ENCODE results near the gene ESR1.

Gene ESR1

DNA sequence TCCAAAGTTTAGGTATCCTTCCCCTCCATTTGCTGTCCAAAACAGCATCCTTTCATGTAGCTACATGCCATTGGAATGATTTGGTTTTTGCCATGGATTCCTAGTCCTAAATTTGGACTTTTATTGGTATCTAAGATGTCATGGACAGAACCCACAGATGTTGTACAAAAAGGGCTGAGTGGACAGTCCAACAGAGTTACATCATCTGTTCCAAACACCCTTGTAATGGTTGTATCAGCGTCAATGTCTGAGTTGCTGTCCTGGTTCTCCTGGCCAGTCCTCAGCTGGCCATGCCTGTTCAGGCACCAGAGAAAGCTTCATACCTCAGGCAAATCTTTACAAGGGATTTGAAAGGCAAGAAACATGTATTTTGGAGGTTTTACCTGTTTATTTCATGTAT is 191.3 kb downstream of the ESR1 start:
- Histone ChIP-seq H3K4me3 (ENCODE audit: low read depth in 1 of 2, low read length in 2 of 2) (no peak overlapping the region), H3K27me3 (ENCODE audit: control insufficient read depth in 1 of 2, insufficient read depth in 2 of 2, low read length in 2 of 2) (no peaks in the 10 kb centered on the region), H3K4me1 (ENCODE audit: insufficient read depth, low read length) (no peaks in the 10 kb centered on the region), H3K9me3 (ENCODE audit: low read length) (no peaks in the 10 kb centered on the region), H3K9ac (ENCODE audit: low read length) (no peak overlapping the region), H3K27ac (ENCODE audit: low read depth, low read length) (no peak overlapping the region), H3K36me3 (ENCODE audit: insufficient read depth, low read length) (no peaks in the 10 kb centered on the region)

DNA sequence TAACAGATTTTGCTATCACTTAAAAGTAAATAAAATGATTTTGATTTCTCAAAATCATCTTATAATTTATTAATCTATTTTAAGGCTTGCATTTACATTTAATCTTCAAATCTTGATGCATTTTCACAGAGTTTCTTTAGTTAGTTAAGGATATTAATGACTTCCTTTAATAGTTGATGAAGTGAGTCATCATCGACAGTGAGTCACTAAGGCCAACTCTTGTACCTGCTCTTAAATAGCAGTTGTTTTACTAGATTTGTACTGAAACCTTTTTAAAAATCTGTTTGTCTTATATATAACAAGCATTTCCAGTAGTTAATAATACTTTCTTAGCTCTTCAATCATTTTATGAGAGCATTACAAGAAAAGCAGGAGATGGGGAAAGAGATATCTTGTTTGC is 191.7 kb downstream of the ESR1 start:
- H3K4me1 ChIP-seq (ENCODE audit: insufficient read depth, low read length), result no peaks in the 10 kb centered on the region
- H3K9ac ChIP-seq (ENCODE audit: low read length), result no peak overlapping the region
- H3K4me3 ChIP-seq (ENCODE audit: low read depth in 1 of 2, low read length in 2 of 2), result no peak overlapping the region
- no peaks in the 10 kb centered on the region for H3K27me3 ChIP-seq (ENCODE audit: control insufficient read depth in 1 of 2, insufficient read depth in 2 of 2, low read length in 2 of 2)
- H3K27ac ChIP-seq (ENCODE audit: low read depth, low read length), result no peak overlapping the region
- H3K36me3 ChIP-seq (ENCODE audit: insufficient read depth, low read length), result no peaks in the 10 kb centered on the region
- H3K9me3 ChIP-seq (ENCODE audit: low read length), result no peaks in the 10 kb centered on the region

DNA sequence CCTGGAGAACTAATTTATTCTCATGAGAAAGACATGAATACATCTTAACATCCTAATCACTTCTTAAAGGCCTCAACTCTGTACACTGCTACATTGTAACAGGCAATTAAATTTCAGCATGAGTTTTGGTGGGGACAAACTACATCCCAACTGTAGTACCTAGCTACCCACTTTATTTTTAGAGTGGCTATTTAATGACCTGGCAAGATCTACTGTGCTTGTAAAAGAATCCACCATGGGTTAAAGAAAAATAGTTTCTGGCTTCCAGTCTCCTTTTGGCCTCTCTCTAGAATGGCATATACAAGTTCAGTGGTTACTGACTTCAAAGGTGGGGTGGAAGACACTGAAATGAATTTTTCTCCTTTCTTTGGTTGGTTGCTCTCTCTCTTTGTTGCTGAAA is 193.9 kb downstream of the ESR1 start:
- no peak overlapping the region for H3K9ac ChIP-seq (ENCODE audit: low read length)
- no peaks in the 10 kb centered on the region for H3K27me3 ChIP-seq (ENCODE audit: control insufficient read depth in 1 of 2, insufficient read depth in 2 of 2, low read length in 2 of 2)
- H3K4me3 ChIP-seq (ENCODE audit: low read depth in 1 of 2, low read length in 2 of 2), result no peak overlapping the region
- no peaks in the 10 kb centered on the region for H3K36me3 ChIP-seq (ENCODE audit: insufficient read depth, low read length)
- H3K4me1 ChIP-seq (ENCODE audit: insufficient read depth, low read length), result no peaks in the 10 kb centered on the region
- no peaks in the 10 kb centered on the region for H3K9me3 ChIP-seq (ENCODE audit: low read length)
- no peak overlapping the region for H3K27ac ChIP-seq (ENCODE audit: low read depth, low read length)

DNA sequence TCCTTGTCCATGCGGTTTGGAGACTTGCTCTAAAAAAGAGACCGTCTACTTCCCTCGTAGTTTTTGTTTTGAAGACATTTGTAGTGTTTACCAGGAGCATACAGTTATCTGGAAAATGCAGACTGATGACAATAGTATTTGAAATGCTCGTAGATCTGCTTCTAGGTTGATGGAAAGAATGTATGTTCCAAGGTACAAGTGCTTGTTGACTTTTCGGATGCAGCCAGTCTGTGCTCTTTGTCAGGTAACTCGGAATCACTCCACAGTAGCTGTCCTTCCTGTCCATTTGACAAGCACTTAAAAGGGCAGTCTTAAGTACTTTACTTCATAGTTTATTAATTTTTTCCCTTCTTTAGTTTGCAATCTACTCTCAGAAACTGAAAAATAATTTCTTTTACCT is 194.8 kb downstream of the ESR1 start:
- Histone ChIP-seq H3K9me3 (ENCODE audit: low read length) (no peaks in the 10 kb centered on the region), H3K27me3 (ENCODE audit: control insufficient read depth in 1 of 2, insufficient read depth in 2 of 2, low read length in 2 of 2) (no peaks in the 10 kb centered on the region), H3K9ac (ENCODE audit: low read length) (no peak overlapping the region), H3K36me3 (ENCODE audit: insufficient read depth, low read length) (no peaks in the 10 kb centered on the region), H3K27ac (ENCODE audit: low read depth, low read length) (no peak overlapping the region), H3K4me1 (ENCODE audit: insufficient read depth, low read length) (no peaks in the 10 kb centered on the region), H3K4me3 (ENCODE audit: low read depth in 1 of 2, low read length in 2 of 2) (no peak overlapping the region)

DNA sequence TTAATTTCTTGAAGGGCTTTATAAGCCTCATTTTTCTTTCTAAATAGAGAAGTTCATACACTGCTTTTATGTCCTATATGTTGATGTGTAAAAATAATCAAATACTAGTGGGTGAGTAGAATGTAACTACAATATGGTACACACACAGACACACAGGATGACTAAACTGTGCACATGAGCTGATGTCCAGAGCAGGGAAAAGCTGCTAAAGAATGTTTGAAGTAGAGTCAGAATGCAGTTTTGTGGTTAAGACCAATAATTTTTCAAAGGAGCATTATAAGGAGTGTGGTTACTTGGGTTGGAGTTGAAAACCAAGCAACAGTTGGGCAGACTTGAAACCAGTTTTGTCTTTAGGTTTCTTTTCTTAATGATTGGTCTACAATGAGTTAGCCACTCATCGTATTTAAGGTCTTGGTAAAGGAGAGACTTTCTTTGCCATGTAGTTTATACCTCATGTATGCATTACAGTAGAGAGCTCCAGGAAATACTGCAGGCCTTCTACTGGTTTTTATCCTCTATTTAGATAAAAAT is 196.6 kb downstream of the ESR1 start:
- H3K9ac ChIP-seq (ENCODE audit: low read length), result no peak overlapping the region
- H3K9me3 ChIP-seq (ENCODE audit: low read length), result no peaks in the 10 kb centered on the region
- H3K4me1 ChIP-seq (ENCODE audit: insufficient read depth, low read length), result no peaks in the 10 kb centered on the region
- H3K4me3 ChIP-seq (ENCODE audit: low read depth in 1 of 2, low read length in 2 of 2), result no peak overlapping the region
- no peaks in the 10 kb centered on the region for H3K36me3 ChIP-seq (ENCODE audit: insufficient read depth, low read length)
- H3K27ac ChIP-seq (ENCODE audit: low read depth, low read length), result no peak overlapping the region
- H3K27me3 ChIP-seq (ENCODE audit: control insufficient read depth in 1 of 2, insufficient read depth in 2 of 2, low read length in 2 of 2), result no peaks in the 10 kb centered on the region

DNA sequence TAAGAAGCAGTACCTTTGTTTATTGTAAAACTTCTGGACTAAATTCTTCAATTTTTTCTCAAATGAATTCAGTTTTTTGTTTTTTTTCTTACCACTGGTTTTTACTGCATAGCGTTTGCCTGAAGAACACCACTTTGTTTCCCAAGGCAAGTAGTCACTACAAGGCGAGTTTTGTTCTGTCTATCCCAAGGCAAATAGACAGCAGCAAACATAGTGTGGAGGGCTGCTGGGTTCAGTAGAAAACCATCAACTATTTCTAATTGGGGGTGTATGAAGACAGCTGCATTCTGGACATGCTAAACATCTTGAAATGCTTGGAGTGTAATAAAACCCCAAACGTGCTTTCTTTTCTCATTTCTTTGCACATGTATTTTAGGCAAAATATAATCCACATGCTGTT is 197.4 kb downstream of the ESR1 start:
- H3K27me3 ChIP-seq (ENCODE audit: control insufficient read depth in 1 of 2, insufficient read depth in 2 of 2, low read length in 2 of 2), result no peaks in the 10 kb centered on the region
- no peaks in the 10 kb centered on the region for H3K36me3 ChIP-seq (ENCODE audit: insufficient read depth, low read length)
- H3K4me1 ChIP-seq (ENCODE audit: insufficient read depth, low read length), result no peaks in the 10 kb centered on the region
- no peak overlapping the region for H3K4me3 ChIP-seq (ENCODE audit: low read depth in 1 of 2, low read length in 2 of 2)
- H3K9me3 ChIP-seq (ENCODE audit: low read length), result no peaks in the 10 kb centered on the region
- no peak overlapping the region for H3K27ac ChIP-seq (ENCODE audit: low read depth, low read length)
- H3K9ac ChIP-seq (ENCODE audit: low read length), result no peak overlapping the region

DNA sequence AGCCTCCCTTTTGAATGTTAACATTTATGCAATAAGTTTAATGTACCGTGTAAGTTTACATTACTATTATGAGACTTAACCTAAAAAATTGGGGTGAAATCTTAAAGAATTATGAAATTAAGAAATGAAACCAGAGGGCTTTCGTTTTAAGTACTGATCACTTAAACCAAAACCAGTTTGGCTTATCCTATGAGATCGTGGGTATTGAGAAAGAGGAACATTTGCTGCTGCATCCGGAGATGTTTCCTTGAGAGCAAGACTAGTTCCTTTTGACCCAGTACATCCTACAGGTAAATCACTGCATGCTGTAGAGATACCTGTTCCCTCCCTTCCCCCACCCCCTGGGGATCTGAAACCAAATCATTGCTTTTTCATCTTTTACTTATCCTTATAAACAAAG is 201.3 kb downstream of the ESR1 start:
- Histone ChIP-seq H3K4me1 (ENCODE audit: insufficient read depth, low read length) (no peaks in the 10 kb centered on the region), H3K27me3 (ENCODE audit: control insufficient read depth in 1 of 2, insufficient read depth in 2 of 2, low read length in 2 of 2) (no peaks in the 10 kb centered on the region), H3K9me3 (ENCODE audit: low read length) (no peaks in the 10 kb centered on the region), H3K9ac (ENCODE audit: low read length) (no peak overlapping the region), H3K4me3 (ENCODE audit: low read depth in 1 of 2, low read length in 2 of 2) (no peak overlapping the region), H3K27ac (ENCODE audit: low read depth, low read length) (no peak overlapping the region), H3K36me3 (ENCODE audit: insufficient read depth, low read length) (no peaks in the 10 kb centered on the region)

DNA sequence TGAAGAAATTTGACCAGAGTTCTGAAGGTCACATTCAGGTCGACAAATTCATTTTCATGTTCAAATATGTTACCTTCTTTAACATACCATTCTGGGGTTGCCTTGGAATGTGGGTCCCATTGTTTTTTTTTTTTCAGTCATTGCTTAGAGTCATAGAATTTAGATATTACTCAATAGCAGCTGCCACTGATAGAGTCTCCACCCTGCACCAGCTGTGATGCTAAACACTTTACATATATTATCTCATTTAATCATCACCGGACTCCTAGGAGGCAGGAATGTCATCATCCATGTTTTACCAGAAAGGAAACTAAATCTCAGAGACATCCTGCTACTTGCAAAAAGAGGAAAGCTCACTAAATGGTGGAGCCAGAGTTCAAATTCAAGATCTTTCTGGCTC is 204.7 kb downstream of the ESR1 start:
- Histone ChIP-seq H3K36me3 (ENCODE audit: insufficient read depth, low read length) (no peaks in the 10 kb centered on the region), H3K4me3 (ENCODE audit: low read depth in 1 of 2, low read length in 2 of 2) (no peak overlapping the region), H3K27ac (ENCODE audit: low read depth, low read length) (no peak overlapping the region), H3K4me1 (ENCODE audit: insufficient read depth, low read length) (no peaks in the 10 kb centered on the region), H3K27me3 (ENCODE audit: control insufficient read depth in 1 of 2, insufficient read depth in 2 of 2, low read length in 2 of 2) (no peaks in the 10 kb centered on the region), H3K9me3 (ENCODE audit: low read length) (no peaks in the 10 kb centered on the region), H3K9ac (ENCODE audit: low read length) (no peak overlapping the region)

DNA sequence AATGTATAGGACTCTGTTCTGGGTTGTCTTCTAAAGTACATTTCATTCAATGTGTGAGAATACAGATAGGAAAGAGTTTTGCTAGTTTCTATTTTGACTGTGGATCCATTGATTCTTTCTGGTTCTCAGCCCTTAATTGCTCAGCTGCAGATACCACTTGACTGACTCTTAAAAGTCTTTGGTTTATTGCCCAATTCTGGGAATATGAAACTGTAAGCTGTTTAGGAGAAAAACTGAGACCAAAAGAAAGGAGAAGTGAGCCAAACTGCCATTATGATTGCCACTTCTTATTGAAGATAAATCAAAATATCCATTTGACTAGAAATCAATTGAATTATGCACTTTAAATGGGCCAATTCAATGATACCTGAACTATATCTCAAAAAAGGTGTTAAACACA is 211.4 kb downstream of the ESR1 start:
- no peaks in the 10 kb centered on the region for H3K36me3 ChIP-seq (ENCODE audit: insufficient read depth, low read length)
- no peaks in the 10 kb centered on the region for H3K4me1 ChIP-seq (ENCODE audit: insufficient read depth, low read length)
- no peak overlapping the region for H3K27ac ChIP-seq (ENCODE audit: low read depth, low read length)
- no peak overlapping the region for H3K4me3 ChIP-seq (ENCODE audit: low read depth in 1 of 2, low read length in 2 of 2)
- H3K9me3 ChIP-seq (ENCODE audit: low read length), result no peaks in the 10 kb centered on the region
- H3K27me3 ChIP-seq (ENCODE audit: control insufficient read depth in 1 of 2, insufficient read depth in 2 of 2, low read length in 2 of 2), result no peaks in the 10 kb centered on the region
- no peak overlapping the region for H3K9ac ChIP-seq (ENCODE audit: low read length)

DNA sequence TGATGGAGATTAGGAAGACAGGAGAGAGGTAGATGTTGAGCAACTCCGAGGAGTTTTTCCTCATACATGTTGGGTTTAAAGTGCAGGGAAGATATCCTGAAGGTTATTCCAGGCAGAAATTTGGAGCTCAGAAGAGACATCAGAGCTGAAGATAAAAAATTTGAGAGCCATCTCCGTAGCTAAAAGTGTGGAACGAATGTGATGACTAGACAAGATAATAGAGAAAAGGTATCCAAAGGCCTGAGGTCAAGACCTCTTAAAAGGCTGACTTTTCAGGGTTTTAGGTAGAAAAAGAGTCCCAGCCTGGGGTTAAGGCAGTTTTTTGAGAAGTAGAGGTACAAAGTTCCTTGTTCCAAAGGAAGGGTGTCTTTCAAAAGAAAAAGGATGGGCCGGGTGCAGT is 214.8 kb downstream of the ESR1 start:
- no peaks in the 10 kb centered on the region for H3K4me1 ChIP-seq (ENCODE audit: insufficient read depth, low read length)
- no peaks in the 10 kb centered on the region for H3K36me3 ChIP-seq (ENCODE audit: insufficient read depth, low read length)
- no peaks in the 10 kb centered on the region for H3K27me3 ChIP-seq (ENCODE audit: control insufficient read depth in 1 of 2, insufficient read depth in 2 of 2, low read length in 2 of 2)
- no peak overlapping the region for H3K9ac ChIP-seq (ENCODE audit: low read length)
- no peak overlapping the region for H3K4me3 ChIP-seq (ENCODE audit: low read depth in 1 of 2, low read length in 2 of 2)
- no peak overlapping the region for H3K27ac ChIP-seq (ENCODE audit: low read depth, low read length)
- no peaks in the 10 kb centered on the region for H3K9me3 ChIP-seq (ENCODE audit: low read length)

DNA sequence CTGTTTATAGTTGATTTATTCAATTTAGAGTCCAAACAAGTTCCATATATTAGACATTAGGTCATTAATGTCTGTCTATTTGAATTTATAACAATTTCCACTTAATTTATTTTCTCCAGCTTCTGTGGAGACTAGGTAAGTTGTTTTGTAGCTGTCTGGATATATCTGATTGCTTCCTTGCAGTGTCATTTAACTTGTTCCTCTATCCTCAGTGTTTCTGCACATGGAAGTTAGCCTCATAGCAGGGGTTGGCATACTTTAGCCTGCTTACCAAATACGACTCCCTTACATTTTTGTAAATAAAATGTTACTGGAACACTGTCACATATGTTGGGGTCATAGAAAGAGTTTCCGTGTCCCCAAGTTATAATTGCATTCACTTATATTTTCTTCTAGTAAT is 216.1 kb downstream of the ESR1 start:
- H3K27ac ChIP-seq (ENCODE audit: low read depth, low read length), result no peak overlapping the region

DNA sequence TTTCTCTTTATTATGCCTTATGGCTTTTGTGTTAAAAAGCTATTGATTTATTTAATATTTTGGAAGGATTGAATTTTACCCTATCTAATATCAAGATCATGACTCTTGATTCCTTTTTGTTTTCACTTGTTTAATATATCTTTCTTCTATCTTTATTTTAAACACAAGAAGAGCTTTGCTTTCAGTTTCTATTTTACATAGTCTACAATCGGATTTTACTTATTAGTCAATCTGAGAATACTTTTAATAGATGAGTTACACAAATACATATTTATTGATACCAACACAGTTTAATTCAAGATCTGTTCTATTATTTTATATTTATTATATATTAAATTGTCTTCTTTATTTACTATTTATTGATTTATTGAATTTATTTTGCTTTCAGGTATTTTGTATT is 218.8 kb downstream of the ESR1 start:
- Histone ChIP-seq H3K9me3 (ENCODE audit: low read length) (no peaks in the 10 kb centered on the region), H3K27ac (ENCODE audit: low read depth, low read length) (no peak overlapping the region), H3K9ac (ENCODE audit: low read length) (no peak overlapping the region), H3K4me1 (ENCODE audit: insufficient read depth, low read length) (no peaks in the 10 kb centered on the region), H3K4me3 (ENCODE audit: low read depth in 1 of 2, low read length in 2 of 2) (no peak overlapping the region), H3K27me3 (ENCODE audit: control insufficient read depth in 1 of 2, insufficient read depth in 2 of 2, low read length in 2 of 2) (no peaks in the 10 kb centered on the region), H3K36me3 (ENCODE audit: insufficient read depth, low read length) (no peaks in the 10 kb centered on the region)

More for the DNA sequence above, 216.1 kb downstream of the ESR1 start:
- H3K36me3 ChIP-seq (ENCODE audit: insufficient read depth, low read length), result no peaks in the 10 kb centered on the region
- H3K9me3 ChIP-seq (ENCODE audit: low read length), result no peaks in the 10 kb centered on the region
- no peaks in the 10 kb centered on the region for H3K27me3 ChIP-seq (ENCODE audit: control insufficient read depth in 1 of 2, insufficient read depth in 2 of 2, low read length in 2 of 2)
- H3K9ac ChIP-seq (ENCODE audit: low read length), result no peak overlapping the region
- no peak overlapping the region for H3K4me3 ChIP-seq (ENCODE audit: low read depth in 1 of 2, low read length in 2 of 2)
- H3K4me1 ChIP-seq (ENCODE audit: insufficient read depth, low read length), result no peaks in the 10 kb centered on the region
